ENCODE results near the gene SMOC2. TPM values are rescaled to one million over a fixed set of nuclear protein-coding genes. Genes with fewer than 3 reads are reported as not detected.

Gene SMOC2
- total RNA-seq (48.1 and 51.0 TPM in 2 replicates), polyA plus RNA-seq (77.6 and 88.7 TPM in 2 replicates)

GRCh38 chr6:168440520-168441433, at the start of gene SMOC2:
Gene SMOC2 (plus strand): TSS chr6:168441184. CDS start chr6:168441371, 187 bp downstream.
- H3K9me2 ChIP-seq (replicated peaks; ENCODE audit: insufficient read depth) = no peaks in the 10 kb centered on the region
- H3K79me2 ChIP-seq = no peaks in the 10 kb centered on the region
- 5% methylated on average over 61 of the region's 81 CpGs for WGBS (ENCODE audit: low lambda C conversion rate, missing lambda C conversion rate)
- H4K20me1 ChIP-seq (ENCODE audit: insufficient read depth, poor library complexity, severe bottlenecking) = no peaks in the 10 kb centered on the region
- H3K9me3 ChIP-seq (ENCODE audit: low read depth) = no peaks in the 10 kb centered on the region
- TF ChIP-seq EZH2 (IDR thresholded peaks at IDR 0.05; ENCODE audit: borderline replicate concordance) (no peak), EZH2phosphoT487 (IDR thresholded peaks at IDR 0.05; ENCODE audit: low read depth, severe bottlenecking, unreplicated experiment) (no peak)
- TF ChIP-seq, protein P1, sequence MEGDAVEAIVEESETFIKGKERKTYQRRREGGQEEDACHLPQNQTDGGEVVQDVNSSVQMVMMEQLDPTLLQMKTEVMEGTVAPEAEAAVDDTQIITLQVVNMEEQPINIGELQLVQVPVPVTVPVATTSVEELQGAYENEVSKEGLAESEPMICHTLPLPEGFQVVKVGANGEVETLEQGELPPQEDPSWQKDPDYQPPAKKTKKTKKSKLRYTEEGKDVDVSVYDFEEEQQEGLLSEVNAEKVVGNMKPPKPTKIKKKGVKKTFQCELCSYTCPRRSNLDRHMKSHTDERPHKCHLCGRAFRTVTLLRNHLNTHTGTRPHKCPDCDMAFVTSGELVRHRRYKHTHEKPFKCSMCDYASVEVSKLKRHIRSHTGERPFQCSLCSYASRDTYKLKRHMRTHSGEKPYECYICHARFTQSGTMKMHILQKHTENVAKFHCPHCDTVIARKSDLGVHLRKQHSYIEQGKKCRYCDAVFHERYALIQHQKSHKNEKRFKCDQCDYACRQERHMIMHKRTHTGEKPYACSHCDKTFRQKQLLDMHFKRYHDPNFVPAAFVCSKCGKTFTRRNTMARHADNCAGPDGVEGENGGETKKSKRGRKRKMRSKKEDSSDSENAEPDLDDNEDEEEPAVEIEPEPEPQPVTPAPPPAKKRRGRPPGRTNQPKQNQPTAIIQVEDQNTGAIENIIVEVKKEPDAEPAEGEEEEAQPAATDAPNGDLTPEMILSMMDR (IDR thresholded peaks at IDR 0.05; ENCODE audit: poor library complexity) = no peak
- peaks cover 76% of the 10 kb centered on the region for H3K27me3 ChIP-seq
- H3K36me3 ChIP-seq (replicated peaks; ENCODE audit: insufficient read depth, low read depth) = no peaks in the 10 kb centered on the region
- peak within 1 kb of the TSS; percentile 97 for H3K4me2 ChIP-seq
- H3K4me1 ChIP-seq (ENCODE audit: insufficient read depth) = peaks cover 15% of the 10 kb centered on the region
- H2AFZ ChIP-seq = peak within 1 kb of the TSS; percentile 39
- peak within 1 kb of the TSS; percentile 41 for H3K4me3 ChIP-seq
- DNase-seq (ENCODE audit: low spot score) = peak; percentile 47
- H3K27ac ChIP-seq = no peak within 1 kb of the TSS

DNA sequence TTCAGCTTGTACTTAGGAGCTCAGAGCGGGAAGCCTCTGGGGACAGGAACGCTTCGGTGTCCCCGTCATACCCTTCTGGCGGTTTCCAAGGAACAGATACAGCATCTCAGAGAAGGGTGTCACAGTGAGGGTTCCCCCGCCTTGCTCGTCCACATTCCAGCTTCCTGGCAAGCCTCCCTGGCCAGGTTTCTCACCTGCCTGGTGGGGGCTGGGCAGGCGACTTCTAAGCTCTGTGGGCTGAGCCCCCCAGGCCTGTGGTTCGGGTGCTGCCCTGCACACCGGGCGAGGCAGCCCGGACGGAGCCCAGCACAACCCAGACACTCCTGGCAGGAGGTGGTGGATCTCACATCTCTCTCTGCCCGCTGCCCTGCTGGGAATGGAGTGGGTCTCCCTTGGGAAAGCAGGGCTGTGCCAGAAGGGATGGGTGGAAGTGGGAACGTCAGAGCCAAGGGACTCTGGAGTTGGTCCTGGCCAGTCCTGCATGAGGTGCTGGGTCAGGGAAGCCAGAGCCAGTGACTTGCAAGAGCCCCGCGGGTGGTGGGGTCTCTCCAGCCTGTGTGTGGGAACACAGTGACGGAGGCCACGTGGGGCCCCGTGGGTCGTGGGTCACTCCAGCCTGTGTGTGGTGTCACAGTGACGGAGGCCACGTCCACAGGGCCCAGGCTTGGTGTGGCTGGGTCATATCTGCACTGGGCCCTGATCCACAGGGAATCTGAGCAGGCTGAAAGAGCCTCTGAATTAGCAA, 47.7 kb upstream of the SMOC2 start:
- TF ChIP-seq, protein P1 (IDR thresholded peaks at IDR 0.05; ENCODE audit: poor library complexity) = no peak
- no peak for TF ChIP-seq EZH2phosphoT487 (IDR thresholded peaks at IDR 0.05; ENCODE audit: low read depth, severe bottlenecking, unreplicated experiment)
- TF ChIP-seq EZH2 (IDR thresholded peaks at IDR 0.05; ENCODE audit: borderline replicate concordance) = no peak
- H3K9me3 ChIP-seq (ENCODE audit: low read depth) = no peaks in the 10 kb centered on the region
- H4K20me1 ChIP-seq (ENCODE audit: insufficient read depth, poor library complexity, severe bottlenecking) = no peaks in the 10 kb centered on the region
- H3K4me2 ChIP-seq = no peak overlapping the region
- H3K4me3 ChIP-seq = no peak overlapping the region
- no peak for DNase-seq (ENCODE audit: low spot score)
- H2AFZ ChIP-seq = no peak overlapping the region
- WGBS (ENCODE audit: low lambda C conversion rate, missing lambda C conversion rate) = 89% methylated on average over 23 of the region's 23 CpGs
- H3K4me1 ChIP-seq (ENCODE audit: insufficient read depth) = peaks cover 4% of the 10 kb centered on the region
- H3K27ac ChIP-seq = no peak overlapping the region
- H3K79me2 ChIP-seq = no peaks in the 10 kb centered on the region
- no peaks in the 10 kb centered on the region for H3K9me2 ChIP-seq (replicated peaks; ENCODE audit: insufficient read depth)
- H3K36me3 ChIP-seq (replicated peaks; ENCODE audit: insufficient read depth, low read depth) = no peaks in the 10 kb centered on the region
- no peaks in the 10 kb centered on the region for H3K27me3 ChIP-seq

DNA sequence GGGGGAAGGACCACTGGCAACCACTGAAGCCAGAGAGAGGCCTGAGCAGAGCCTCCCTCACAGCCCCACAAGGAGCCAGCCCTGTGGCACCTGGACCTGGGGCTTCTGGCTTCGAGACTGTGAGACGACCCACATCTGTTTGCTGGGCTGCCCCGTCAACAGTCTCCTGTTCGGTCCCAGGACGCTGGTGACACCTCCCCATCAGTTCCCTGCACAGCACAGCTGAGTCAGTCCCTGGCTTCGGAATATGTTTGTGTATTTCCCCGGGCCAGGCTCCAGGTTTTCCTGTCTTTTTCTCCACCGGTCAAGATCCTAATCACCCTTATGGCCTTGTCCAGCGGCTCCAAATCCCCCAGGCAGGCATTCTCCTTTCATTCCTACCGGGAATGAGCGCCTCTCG, 46.4 kb upstream of the SMOC2 start:
- H3K79me2 ChIP-seq = no peaks in the 10 kb centered on the region
- no peak overlapping the region for H2AFZ ChIP-seq
- TF ChIP-seq EZH2 (IDR thresholded peaks at IDR 0.05; ENCODE audit: borderline replicate concordance) (no peak), EZH2phosphoT487 (IDR thresholded peaks at IDR 0.05; ENCODE audit: low read depth, severe bottlenecking, unreplicated experiment) (no peak)
- TF ChIP-seq, protein P1 (IDR thresholded peaks at IDR 0.05; ENCODE audit: poor library complexity) = no peak
- no peaks in the 10 kb centered on the region for H3K4me1 ChIP-seq (ENCODE audit: insufficient read depth)
- no peaks in the 10 kb centered on the region for H3K9me2 ChIP-seq (replicated peaks; ENCODE audit: insufficient read depth)
- H4K20me1 ChIP-seq (ENCODE audit: insufficient read depth, poor library complexity, severe bottlenecking) = no peaks in the 10 kb centered on the region
- 81% methylated on average over 12 of the region's 12 CpGs for WGBS (ENCODE audit: low lambda C conversion rate, missing lambda C conversion rate)
- no peak overlapping the region for H3K27ac ChIP-seq
- no peak overlapping the region for H3K4me2 ChIP-seq
- no peaks in the 10 kb centered on the region for H3K27me3 ChIP-seq
- no peak overlapping the region for H3K4me3 ChIP-seq
- no peak for DNase-seq (ENCODE audit: low spot score)
- H3K9me3 ChIP-seq (ENCODE audit: low read depth) = no peaks in the 10 kb centered on the region
- H3K36me3 ChIP-seq (replicated peaks; ENCODE audit: insufficient read depth, low read depth) = no peaks in the 10 kb centered on the region
